Mesenchymal stem cell (in vitro differentiated cells and primary cell): ENCODE measurements around the gene BPI.

ENCODE experiments used
- DNase-seq: peaks from one replicate; pipeline ENCODE4 v3.0.0-alpha.2; 2013
- H2AFZ ChIP-seq: one replicate; pipeline ENCODE4 v1.6.1; 2013; ENCODE audit warnings: low read depth, mild to moderate bottlenecking, control low read depth, inconsistent platforms, low read length, moderate library complexity
- H2AK5ac ChIP-seq: 2 replicates; pipeline ENCODE4 v1.6.1; 2013; ENCODE audit warnings: low read length, moderate library complexity, mild to moderate bottlenecking, inconsistent platforms; ENCODE audit not compliant: severe bottlenecking
- H2BK120ac ChIP-seq: one replicate; pipeline ENCODE4 v1.6.1; 2013; ENCODE audit warnings: low read depth, mild to moderate bottlenecking, inconsistent platforms, low read length, moderate library complexity
- H2BK12ac ChIP-seq, 2 experiments: one replicate each; pipeline ENCODE4 v1.6.1; 2013; ENCODE audit warnings: inconsistent platforms in 2 of 2, low read length in 2 of 2, mild to moderate bottlenecking in 2 of 2, moderate library complexity in 2 of 2, control low read depth in 1 of 2
- H2BK15ac ChIP-seq: one replicate; pipeline ENCODE4 v1.6.1; 2013; ENCODE audit warnings: mild to moderate bottlenecking, low read depth, inconsistent platforms; ENCODE audit not compliant: poor library complexity, severe bottlenecking
- H2BK5ac ChIP-seq: 2 replicates; pipeline ENCODE4 v1.6.1; 2013; ENCODE audit warnings: low read depth, mild to moderate bottlenecking, low read length, control low read depth, inconsistent platforms; ENCODE audit not compliant: poor library complexity, severe bottlenecking
- H3K14ac ChIP-seq, 2 experiments: one replicate each; pipeline ENCODE4 v1.6.1; 2013; ENCODE audit warnings: inconsistent platforms in 2 of 2, low read length in 2 of 2, control low read depth in 1 of 2, mild to moderate bottlenecking in 1 of 2, moderate library complexity in 1 of 2
- H3K18ac ChIP-seq, 2 experiments: one replicate each; pipeline ENCODE4 v1.6.1; 2013; ENCODE audit warnings: inconsistent platforms in 2 of 2, low read length in 2 of 2, control low read depth in 1 of 2, low read depth in 1 of 2, mild to moderate bottlenecking in 1 of 2
- H3K23ac ChIP-seq, 2 experiments: one replicate each; pipeline ENCODE4 v1.6.1; 2013; ENCODE audit warnings: inconsistent platforms in 2 of 2, low read length in 2 of 2, mild to moderate bottlenecking in 2 of 2, moderate library complexity in 2 of 2, control low read depth in 1 of 2
- H3K27ac ChIP-seq: 2 replicates; pipeline ENCODE4 v1.5.1; 2013; ENCODE audit warnings: mild to moderate bottlenecking, moderate library complexity, low read length, control low read depth, inconsistent platforms; ENCODE audit not compliant: poor library complexity, severe bottlenecking
- H3K27me3 ChIP-seq, 2 experiments: 2 replicates each; pipeline versions ENCODE4 v1.6.1 to v1.7.0; 2013; ENCODE audit warnings: low read length in 2 of 2, mild to moderate bottlenecking in 2 of 2, moderate library complexity in 2 of 2, control low read depth in 1 of 2, inconsistent platforms in 1 of 2; ENCODE audit not compliant: control insufficient read depth in 1 of 2, insufficient read depth in 1 of 2
- H3K36me3 ChIP-seq, 2 experiments: 2 replicates each; pipeline versions ENCODE4 v1.6.1 to v1.7.0; 2013; ENCODE audit warnings: low read length in 2 of 2, control low read depth in 1 of 2, inconsistent platforms in 1 of 2, low read depth in 1 of 2, mild to moderate bottlenecking in 1 of 2; ENCODE audit not compliant: insufficient read depth in 2 of 2, control insufficient read depth in 1 of 2
- H3K4ac ChIP-seq, 2 experiments: one replicate each; pipeline ENCODE4 v1.6.1; 2013; ENCODE audit warnings: inconsistent platforms in 2 of 2, low read length in 2 of 2, mild to moderate bottlenecking in 2 of 2, moderate library complexity in 2 of 2, control low read depth in 1 of 2, low read depth in 1 of 2
- H3K4me1 ChIP-seq: 2 replicates; pipeline ENCODE4 v1.6.1; 2013; ENCODE audit warnings: low read depth, low read length, control low read depth; ENCODE audit not compliant: control insufficient read depth, insufficient read depth
- H3K4me2 ChIP-seq: 2 replicates; pipeline ENCODE4 v1.6.1; 2013; ENCODE audit warnings: low read length, mild to moderate bottlenecking, inconsistent platforms; ENCODE audit not compliant: poor library complexity, severe bottlenecking
- H3K4me3 ChIP-seq, 2 experiments: 2 replicates each; pipeline versions ENCODE4 v1.5.1 to v1.7.0; 2013; ENCODE audit warnings: low read length in 2 of 2, mild to moderate bottlenecking in 2 of 2, control low read depth in 1 of 2, low read depth in 1 of 2; ENCODE audit not compliant: insufficient read depth in 1 of 2
- H3K79me1 ChIP-seq: replicated peaks from 2 replicates; pipeline ENCODE4 v1.6.1; 2013; ENCODE audit warnings: mild to moderate bottlenecking, control low read depth, low read length, inconsistent platforms; ENCODE audit not compliant: poor library complexity, severe bottlenecking
- H3K9ac ChIP-seq: 2 replicates; pipeline ENCODE4 v1.7.0; 2013; ENCODE audit warnings: mild to moderate bottlenecking, low read length, moderate library complexity
- H3K9me3 ChIP-seq: 2 replicates; pipeline ENCODE4 v1.7.0; 2013; ENCODE audit warnings: mild to moderate bottlenecking, low read length; ENCODE audit not compliant: control insufficient read depth
- H4K8ac ChIP-seq: one replicate; pipeline ENCODE4 v1.6.1; 2013; ENCODE audit warnings: inconsistent platforms, mild to moderate bottlenecking, low read length, moderate library complexity
- H4K91ac ChIP-seq: one replicate; pipeline ENCODE4 v1.6.1; 2013; ENCODE audit warnings: mild to moderate bottlenecking, low read length, inconsistent platforms
- WGBS: methylation state at CpG from one replicate; pipeline ENCODE4 v1.1.7; 2013; ENCODE audit warnings: mixed read lengths; 5-methylcytosine and 5-hydroxymethylcytosine counted together

BPI gene

DNA sequence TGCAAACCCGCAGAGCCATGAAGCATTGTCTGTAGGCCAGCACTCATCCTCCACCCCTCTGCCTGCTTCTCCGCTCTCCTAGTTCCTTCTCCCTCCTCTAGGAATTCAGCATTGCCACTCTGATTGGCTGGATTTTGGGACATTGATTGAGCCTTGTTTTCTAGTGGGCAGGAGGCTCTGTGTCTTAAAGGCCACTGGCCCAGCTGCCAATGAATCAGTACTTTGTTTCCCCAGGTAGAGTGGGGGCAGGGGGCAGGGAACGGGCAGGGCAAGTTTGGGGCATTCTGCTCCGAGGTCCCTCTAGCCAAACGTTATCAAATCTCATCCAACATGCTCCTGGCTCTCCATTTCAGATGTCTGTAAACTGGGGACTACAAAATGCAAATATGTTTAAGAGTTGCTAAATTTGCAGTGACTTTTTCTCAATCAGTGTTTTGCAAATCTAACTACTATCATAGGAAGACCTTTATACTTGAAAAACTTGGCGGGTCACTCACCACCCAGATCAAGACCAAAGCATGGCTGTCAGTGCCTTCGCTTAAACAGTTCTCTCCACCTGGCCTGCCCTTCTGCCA lies 10.4 kb upstream of the BPI start:
- Histone ChIP-seq H4K91ac (no peak overlapping the region), H2AK5ac (no peak overlapping the region), H3K4me3 (no peak overlapping the region), H3K18ac (no peak overlapping the region), H2AFZ (no peak overlapping the region), H3K27ac (no peak overlapping the region), H3K14ac (no peak overlapping the region), H2BK5ac (no peak overlapping the region), H3K9me3 (no peaks in the 10 kb centered on the region), H2BK12ac (no peak overlapping the region), H3K9ac (no peak overlapping the region), H3K4me2 (no peak overlapping the region), H3K27me3 (peaks cover 6 to 54% of the 10 kb centered on the region in 2 experiments), H3K4me1 (peaks cover 9% of the 10 kb centered on the region), H2BK120ac (no peak overlapping the region), H3K4ac (no peak overlapping the region), H3K36me3 (no peaks in the 10 kb centered on the region), H4K8ac (no peak overlapping the region), H2BK15ac (no peak overlapping the region), H3K23ac (no peak overlapping the region), H3K79me1 (no peaks in the 10 kb centered on the region)
- DNase-seq, result no peak
- WGBS, result 72% methylated on average over 5 of the region's 7 CpGs

GRCh38 chr20:38294076-38294591 lies 9.8 kb upstream of the BPI start:
- H3K4ac ChIP-seq, result no peak overlapping the region
- peaks cover 6 to 58% of the 10 kb centered on the region in 2 experiments for H3K27me3 ChIP-seq
- H3K4me2 ChIP-seq, result no peak overlapping the region
- no peak overlapping the region for H2BK120ac ChIP-seq
- H3K4me3 ChIP-seq, result no peak overlapping the region
- H3K4me1 ChIP-seq, result peaks cover 9% of the 10 kb centered on the region
- H3K36me3 ChIP-seq, result no peaks in the 10 kb centered on the region
- H4K8ac ChIP-seq, result no peak overlapping the region
- H3K79me1 ChIP-seq, result no peaks in the 10 kb centered on the region
- H2AFZ ChIP-seq, result no peak overlapping the region
- H3K23ac ChIP-seq, result no peak overlapping the region
- H3K27ac ChIP-seq, result no peak overlapping the region
- H3K9ac ChIP-seq, result no peak overlapping the region
- DNase-seq, result no peak
- no peak overlapping the region for H2BK5ac ChIP-seq
- no peak overlapping the region for H2BK15ac ChIP-seq
- 92% methylated on average over 8 of the region's 11 CpGs for WGBS
- no peak overlapping the region for H2BK12ac ChIP-seq
- H3K18ac ChIP-seq, result no peak overlapping the region
- H3K9me3 ChIP-seq, result no peaks in the 10 kb centered on the region
- H3K14ac ChIP-seq, result no peak overlapping the region
- H2AK5ac ChIP-seq, result no peak overlapping the region
- no peak overlapping the region for H4K91ac ChIP-seq

DNA sequence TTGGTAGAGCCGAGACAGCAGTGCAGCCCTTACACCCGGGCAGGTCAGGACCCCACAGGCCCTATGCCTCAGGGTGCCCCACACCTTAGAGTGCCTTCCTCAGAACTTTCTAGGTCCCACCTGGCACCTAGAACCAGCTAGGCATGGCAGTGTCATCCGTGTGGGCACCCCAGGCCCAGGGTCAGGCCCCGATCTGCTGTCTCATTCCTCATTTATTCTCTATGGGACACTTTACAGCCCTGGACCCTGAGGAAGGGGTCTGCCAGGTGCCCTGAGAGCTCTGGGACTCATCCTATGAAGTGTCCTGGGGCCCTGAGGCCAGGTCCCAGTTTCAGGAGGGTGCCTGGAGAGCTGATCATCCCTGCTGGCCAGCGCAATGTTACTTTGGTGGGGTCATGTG lies 8.1 kb upstream of the BPI start:
- H3K79me1 ChIP-seq, result no peaks in the 10 kb centered on the region
- H3K4me1 ChIP-seq, result peaks cover 9% of the 10 kb centered on the region
- DNase-seq, result no peak

DNA sequence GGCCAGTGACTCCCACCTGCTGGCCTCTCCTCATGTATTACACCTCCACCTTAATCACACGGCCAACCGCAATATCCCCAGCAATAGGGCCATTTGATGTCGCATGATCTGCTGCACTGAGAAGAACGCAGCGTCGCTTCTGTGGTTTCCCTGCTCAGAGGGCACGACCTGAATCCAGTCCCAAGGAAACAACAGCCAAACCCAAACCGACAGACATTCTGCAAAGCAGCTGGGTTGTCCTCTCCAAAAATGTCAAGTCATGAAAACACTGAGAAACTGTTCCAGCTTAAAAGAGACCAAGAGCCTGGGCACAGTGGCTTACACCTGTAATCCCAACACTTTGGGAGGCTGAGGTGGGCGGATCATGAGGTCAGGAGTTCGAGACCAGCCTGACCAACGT lies 7.5 kb upstream of the BPI start:
- H3K27ac ChIP-seq, result no peak overlapping the region
- no peaks in the 10 kb centered on the region for H3K79me1 ChIP-seq
- H4K91ac ChIP-seq, result no peak overlapping the region
- H3K4ac ChIP-seq, result no peak overlapping the region
- H3K14ac ChIP-seq, result no peak overlapping the region
- H2BK15ac ChIP-seq, result no peak overlapping the region
- no peak overlapping the region for H2BK5ac ChIP-seq
- no peak for DNase-seq
- no peak overlapping the region for H2BK12ac ChIP-seq
- H2AK5ac ChIP-seq, result no peak overlapping the region
- H3K4me2 ChIP-seq, result no peak overlapping the region
- peaks cover 4% of the 10 kb centered on the region for H3K4me1 ChIP-seq
- peaks cover 6 to 74% of the 10 kb centered on the region in 2 experiments for H3K27me3 ChIP-seq
- no peak overlapping the region for H4K8ac ChIP-seq
- H2AFZ ChIP-seq, result no peak overlapping the region
- H3K23ac ChIP-seq, result no peak overlapping the region
- H2BK120ac ChIP-seq, result no peak overlapping the region
- H3K4me3 ChIP-seq, result no peak overlapping the region
- H3K18ac ChIP-seq, result no peak overlapping the region
- WGBS, result 86% methylated on average over 9 of the region's 11 CpGs
- no peak overlapping the region for H3K9ac ChIP-seq
- no peaks in the 10 kb centered on the region for H3K36me3 ChIP-seq
- H3K9me3 ChIP-seq, result no peaks in the 10 kb centered on the region

More for the DNA sequence above, 8.1 kb upstream of the BPI start:
- H3K4me2 ChIP-seq, result no peak overlapping the region
- H3K9me3 ChIP-seq, result no peaks in the 10 kb centered on the region
- H3K36me3 ChIP-seq, result no peaks in the 10 kb centered on the region
- no peak overlapping the region for H2AFZ ChIP-seq
- H2BK5ac ChIP-seq, result no peak overlapping the region
- no peak overlapping the region for H3K4ac ChIP-seq
- no peak overlapping the region for H3K23ac ChIP-seq
- no peak overlapping the region for H2AK5ac ChIP-seq
- H3K4me3 ChIP-seq, result no peak overlapping the region
- H3K14ac ChIP-seq, result no peak overlapping the region
- H3K27ac ChIP-seq, result no peak overlapping the region
- no peak overlapping the region for H3K9ac ChIP-seq
- no peak overlapping the region for H2BK15ac ChIP-seq
- no peak overlapping the region for H3K18ac ChIP-seq
- no peak overlapping the region for H4K8ac ChIP-seq
- no peak overlapping the region for H2BK12ac ChIP-seq
- H3K27me3 ChIP-seq, result peaks cover 6 to 69% of the 10 kb centered on the region in 2 experiments
- H2BK120ac ChIP-seq, result no peak overlapping the region
- H4K91ac ChIP-seq, result no peak overlapping the region
- WGBS, result 90% methylated on average over 5 of the region's 5 CpGs
